Ovary (tissue), 9 donors: ENCODE data around the gene EPG5. TPM values are rescaled to one million over a fixed set of nuclear protein-coding genes. Genes with fewer than 3 reads are reported as not detected.

ENCODE experiments used
- DNase-seq, 5 donors: peaks; one replicate each; pipeline ENCODE4 v3.0.0-alpha.2; 2019 to 2020
- H3K27ac ChIP-seq, 2 donors: fragments of 200-600 bp; one replicate each; pipeline versions ENCODE4 v1.5.1 to v1.8.0; 2019 to 2022
- H3K27me3 ChIP-seq: fragments of 200-600 bp; one replicate; pipeline ENCODE4 v1.8.0; 2022
- H3K36me3 ChIP-seq: fragments of 200-600 bp; sonication (generic); one replicate; pipeline ENCODE4 v1.5.1; 2019
- H3K4me1 ChIP-seq: one replicate; pipeline ENCODE4 v1.8.1; 2013; ENCODE audit warnings: mild to moderate bottlenecking, moderate library complexity; ENCODE audit not compliant: insufficient read depth
- H3K4me3 ChIP-seq: fragments of 200-600 bp; sonication (generic); one replicate; pipeline ENCODE4 v1.5.1; 2017
- H3K9me3 ChIP-seq, 2 donors: fragments of 200-600 bp in 1 of 2; sonication (generic) in 1 of 2; one replicate each; pipeline versions ENCODE4 v1.5.1 to v1.8.1; 2013 to 2019; ENCODE audit warnings: mild to moderate bottlenecking in 1 of 2, moderate library complexity in 1 of 2
- EP300 ChIP-seq: sonication (generic); formaldehyde crosslinking; IDR thresholded peaks from one replicate; pipeline ENCODE4 v1.6.1; 2017; ENCODE audit warnings: antibody characterized with exemption
- POLR2A ChIP-seq: fragments of 450-650 bp; IDR thresholded peaks from one replicate; pipeline ENCODE4 v1.6.1; 2017; ENCODE audit warnings: antibody characterized with exemption, mild to moderate bottlenecking, moderate library complexity
- WGBS, 3 donors: extraction: QIAGEN DNeasy Blood & Tissue Kit in 1 of 3; methylation state at CpG; one replicate each; pipeline versions ENCODE4 v1.1.5 to v1.1.7; 2013 to 2017; 5-methylcytosine and 5-hydroxymethylcytosine counted together
- intact Hi-C, 4 donors: fragments of 100-400 bp; cut with DNase I; formaldehyde crosslinking; loops; one replicate each; pipeline versions ENCODE4 v1.11.0 to v1.15.1; 2022 to 2023
- polyA plus RNA-seq, 2 donors: library from polyadenylated mRNA; stranded (reverse); fragments of 200-250 nt in 1 of 2; fragments of 350-450 nt in 1 of 2; fragmentation: Illumina TruSeq in 1 of 2; extraction: RNeasy Lipid Tissue Mini Kit (QIAGEN cat#74804) in 1 of 2; gene quantifications; one replicate each; pipeline ENCODE4 v1.2.3, GENCODE V29; 2013 to 2014
- total RNA-seq, 7 donors: library from RNA; depleted of rRNA in 2 of 7; stranded (reverse); fragments of >200 nt in 2 of 7; fragmentation: NEBNext Ultra II Directional in 3 of 7; extraction: Animal tissue kit (Norgen Biotek cat#: 25700) in 3 of 7; gene quantifications; one replicate each; pipeline versions ENCODE4 v1.1.0 to v1.2.4, GENCODE V29; 2016 to 2023
- TF ChIP-seq, protein P1 (sequence below), 3 donors: fragments of 450-650 bp in 2 of 3; fragments of 200-600 bp in 1 of 3; IDR thresholded peaks; one replicate each; pipeline versions ENCODE4 v1.5.1 to v1.8.0; 2016 to 2022; ENCODE audit warnings: antibody characterized with exemption in 3 of 3, mild to moderate bottlenecking in 1 of 3
- donor health status: DM: no; HTN: no; CAD: no; lungs with moderate emphysema.
- donor health status: DM: no; HTN: no; CAD: no.
- donor health status: Bipolar disorder and iron deficiency.
- donor health status: DM: yes; HTN: yes; CAD: no.
- donor health status: DM: no; HTN: no; CAD: no.
- donor health status: DM: yes; HTN: yes; CAD: no.

EPG5 gene
- total and polyA plus RNA-seq, 9 donors, result 8.9 to 28.4 (median 21.2) TPM

DNA sequence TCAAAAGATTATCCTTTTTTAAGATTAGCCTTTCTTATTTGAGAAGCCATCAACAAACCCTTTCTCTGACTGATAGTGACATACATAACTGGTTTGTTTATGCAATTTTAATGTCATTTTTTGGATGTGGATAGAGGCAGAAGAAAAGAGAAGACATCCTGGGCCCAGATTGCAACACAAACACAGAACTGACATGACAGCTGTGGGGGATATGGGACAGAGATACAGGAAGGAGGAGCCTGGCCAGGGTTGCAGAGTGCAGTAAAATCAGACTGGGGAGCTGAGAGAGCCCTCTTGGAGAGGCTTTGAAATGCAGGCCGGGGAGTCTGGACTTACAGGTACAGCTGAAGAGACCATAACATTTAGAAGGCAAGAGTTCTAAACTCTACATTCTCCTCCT, 76.5 kb downstream of the EPG5 start:
- no peaks in the 10 kb centered on the region for H3K9me3 ChIP-seq
- no peaks in the 10 kb centered on the region for H3K27me3 ChIP-seq
- no peak overlapping the region for H3K4me3 ChIP-seq
- TF ChIP-seq EP300 (no peak), POLR2A (no peak)
- TF ChIP-seq, protein P1, sequence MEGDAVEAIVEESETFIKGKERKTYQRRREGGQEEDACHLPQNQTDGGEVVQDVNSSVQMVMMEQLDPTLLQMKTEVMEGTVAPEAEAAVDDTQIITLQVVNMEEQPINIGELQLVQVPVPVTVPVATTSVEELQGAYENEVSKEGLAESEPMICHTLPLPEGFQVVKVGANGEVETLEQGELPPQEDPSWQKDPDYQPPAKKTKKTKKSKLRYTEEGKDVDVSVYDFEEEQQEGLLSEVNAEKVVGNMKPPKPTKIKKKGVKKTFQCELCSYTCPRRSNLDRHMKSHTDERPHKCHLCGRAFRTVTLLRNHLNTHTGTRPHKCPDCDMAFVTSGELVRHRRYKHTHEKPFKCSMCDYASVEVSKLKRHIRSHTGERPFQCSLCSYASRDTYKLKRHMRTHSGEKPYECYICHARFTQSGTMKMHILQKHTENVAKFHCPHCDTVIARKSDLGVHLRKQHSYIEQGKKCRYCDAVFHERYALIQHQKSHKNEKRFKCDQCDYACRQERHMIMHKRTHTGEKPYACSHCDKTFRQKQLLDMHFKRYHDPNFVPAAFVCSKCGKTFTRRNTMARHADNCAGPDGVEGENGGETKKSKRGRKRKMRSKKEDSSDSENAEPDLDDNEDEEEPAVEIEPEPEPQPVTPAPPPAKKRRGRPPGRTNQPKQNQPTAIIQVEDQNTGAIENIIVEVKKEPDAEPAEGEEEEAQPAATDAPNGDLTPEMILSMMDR (IDR thresholded peaks at IDR 0.05), result no peak
- H3K4me1 ChIP-seq, result no peaks in the 10 kb centered on the region
- intact Hi-C loops, result loop anchor here in 1 of 4 donors (10.0 kb wide), 1 partner anchor 206 kb away; no protein-coding TSS in a partner anchor
- no peak for DNase-seq
- H3K36me3 ChIP-seq, result no peaks in the 10 kb centered on the region
- 85 to 93% (median 91%) methylated on average over 1 of the region's 1 CpG for WGBS, 3 donors
- no peak overlapping the region for H3K27ac ChIP-seq

DNA sequence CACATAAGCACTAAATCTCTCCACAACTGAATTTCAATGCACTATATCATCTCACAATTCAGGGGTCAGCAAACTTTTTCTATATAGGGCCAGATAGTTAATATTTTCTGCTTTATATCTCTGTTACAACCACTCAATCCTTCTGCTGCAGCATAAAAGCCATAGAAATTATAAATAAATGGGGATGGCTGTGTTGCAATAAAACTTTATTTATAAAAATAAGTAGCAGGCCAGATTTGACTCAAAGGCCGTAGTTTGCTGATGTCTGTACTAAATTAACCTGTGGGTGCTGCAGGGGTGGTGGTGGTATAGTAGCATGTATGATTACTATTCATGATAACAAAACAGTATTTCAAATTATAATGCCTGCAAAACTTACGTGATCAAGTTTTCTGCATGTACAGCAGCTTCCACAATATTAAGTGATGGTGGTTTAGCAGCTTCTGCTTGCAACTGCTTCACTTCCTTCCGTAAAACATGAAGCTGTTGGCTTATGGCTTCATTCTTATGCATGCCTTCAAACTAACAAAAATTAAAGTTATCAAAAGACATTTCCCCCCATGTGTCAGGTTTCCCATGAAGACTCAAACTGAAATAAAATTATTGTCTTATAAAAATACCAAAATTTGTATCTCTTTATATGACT, 77.6 kb downstream of the EPG5 start:
- Histone ChIP-seq H3K36me3 (no peaks in the 10 kb centered on the region), H3K27me3 (no peaks in the 10 kb centered on the region), H3K27ac (no peak overlapping the region), H3K9me3 (no peaks in the 10 kb centered on the region), H3K4me3 (no peak overlapping the region), H3K4me1 (no peaks in the 10 kb centered on the region)
- 96 to 98% (median 97%) methylated on average over 3 of the region's 3 CpGs for WGBS, 3 donors
- TF ChIP-seq POLR2A, result no peak
- no peak for DNase-seq
- intact Hi-C loops, result loop anchor here in 2 of 4 donors (10.0 kb wide), 1 partner anchor 205 kb away; no protein-coding TSS in a partner anchor

DNA sequence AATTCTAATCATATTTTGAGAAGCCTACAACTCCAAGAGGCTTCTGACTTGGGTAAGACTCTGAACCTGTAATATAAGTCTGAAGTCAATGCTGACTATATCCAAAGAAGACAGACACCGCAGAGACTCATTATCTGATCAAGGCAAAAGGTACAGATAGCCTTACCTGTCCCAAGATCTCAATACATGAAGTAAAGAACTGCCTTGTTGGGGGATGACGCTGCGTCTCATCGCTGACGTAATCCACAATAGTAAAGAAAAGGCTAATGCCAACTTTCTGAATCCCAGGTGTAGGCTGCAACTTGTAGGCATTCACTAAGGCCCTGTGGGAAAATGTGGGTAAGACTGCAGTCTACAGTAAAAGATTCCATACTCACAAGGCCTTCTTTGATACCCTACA, 79.5 kb downstream of the EPG5 start:
- no peak overlapping the region for H3K4me3 ChIP-seq
- H3K27ac ChIP-seq, result no peak overlapping the region
- H3K4me1 ChIP-seq, result no peaks in the 10 kb centered on the region
- H3K9me3 ChIP-seq, result no peaks in the 10 kb centered on the region
- TF ChIP-seq, protein P1 (IDR thresholded peaks at IDR 0.05), result no peak
- TF ChIP-seq EP300 (no peak), POLR2A (no peak)
- H3K27me3 ChIP-seq, result no peaks in the 10 kb centered on the region
- H3K36me3 ChIP-seq, result no peaks in the 10 kb centered on the region
- 96 to 100% (median 98%) methylated on average over 5 of the region's 5 CpGs for WGBS, 3 donors
- intact Hi-C loops, result loop anchor here in 1 of 4 donors (10.0 kb wide), 1 partner anchor 203 kb away; no protein-coding TSS in a partner anchor
- DNase-seq, result no peak

DNA sequence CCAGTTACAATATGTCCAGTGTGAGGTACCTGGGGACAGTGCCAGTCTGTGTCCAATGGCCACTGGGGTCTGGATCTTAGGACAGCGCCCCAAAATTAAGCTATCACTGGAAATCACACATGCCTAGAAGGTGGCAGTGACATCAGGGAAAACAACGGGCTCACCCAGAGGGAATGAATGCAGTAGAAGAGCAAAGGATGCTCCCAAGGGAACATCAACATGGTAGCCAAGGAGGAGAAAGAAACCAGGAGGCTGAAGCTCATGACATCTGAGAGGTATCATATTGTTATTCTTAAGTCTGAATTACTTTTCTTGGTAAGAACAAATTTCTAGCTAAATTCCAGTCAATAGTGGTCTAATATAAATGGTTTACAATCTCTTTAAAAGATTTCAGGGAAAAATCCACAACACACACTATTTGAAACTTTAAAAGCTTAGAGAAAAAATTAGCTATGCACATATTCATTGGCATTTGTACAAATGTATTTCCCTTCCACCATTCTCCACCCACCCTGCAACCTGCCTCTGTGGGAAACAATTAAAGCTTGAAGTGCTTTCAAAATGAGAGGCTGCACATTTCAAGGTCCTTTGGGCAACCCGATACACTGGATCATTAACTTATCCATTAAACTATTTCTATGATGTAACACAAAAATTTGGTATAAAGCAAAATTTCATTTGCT, 86.1 kb downstream of the EPG5 start:
- Histone ChIP-seq H3K27ac (no peak overlapping the region), H3K4me3 (no peak overlapping the region), H3K9me3 (no peaks in the 10 kb centered on the region), H3K4me1 (no peaks in the 10 kb centered on the region), H3K27me3 (no peaks in the 10 kb centered on the region), H3K36me3 (no peaks in the 10 kb centered on the region)
- 89 to 93% (median 90%) methylated on average over 3 of the region's 3 CpGs for WGBS, 3 donors
- DNase-seq, result no peak
- intact Hi-C loops, result loop anchor here in 1 of 4 donors (10.0 kb wide), 1 partner anchor 196 kb away; no protein-coding TSS in a partner anchor
- TF ChIP-seq POLR2A (no peak), EP300 (no peak)
- TF ChIP-seq, protein P1 (IDR thresholded peaks at IDR 0.05), result no peak
